NK-92 (cell line): ENCODE results near the gene PSMB10.

ENCODE experiments used
- DNase-seq: peaks from one replicate; lab custom pipeline; 2025; ENCODE audit not compliant: unreplicated experiment; lab: John Stamatoyannopoulos, UW

Gene PSMB10

DNA sequence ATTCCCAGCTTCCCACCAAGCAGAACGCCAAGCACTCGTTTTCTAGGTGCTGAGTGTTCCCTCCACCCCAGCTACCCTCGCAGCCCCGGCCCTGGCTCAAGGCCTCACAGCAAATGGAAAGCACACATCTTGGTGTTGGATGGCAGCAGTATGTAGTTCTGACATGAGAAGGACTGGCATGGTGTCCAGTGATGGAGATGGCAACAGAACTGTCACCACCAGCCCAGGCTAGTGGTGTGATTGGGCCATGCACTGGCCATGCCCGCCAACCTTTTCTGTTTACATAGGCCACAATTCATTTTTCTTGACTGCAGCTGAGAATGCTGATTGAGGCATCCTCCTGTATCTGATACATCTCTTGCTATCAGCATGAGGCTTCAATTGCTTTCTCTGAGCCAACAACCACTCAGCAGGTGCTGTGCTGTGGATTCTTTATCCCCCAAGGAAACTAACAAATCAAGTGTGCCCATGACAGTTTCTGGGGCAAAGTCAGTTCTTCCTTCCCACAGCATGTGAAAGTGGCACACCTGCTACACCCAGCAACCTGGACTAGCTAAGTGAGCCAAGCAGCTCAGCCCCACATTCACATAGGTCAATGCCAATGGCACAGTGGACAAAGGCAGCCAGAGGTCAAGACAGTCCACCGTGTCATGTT lies 28.0 kb upstream of the PSMB10 start:
- no peak for DNase-seq

DNA sequence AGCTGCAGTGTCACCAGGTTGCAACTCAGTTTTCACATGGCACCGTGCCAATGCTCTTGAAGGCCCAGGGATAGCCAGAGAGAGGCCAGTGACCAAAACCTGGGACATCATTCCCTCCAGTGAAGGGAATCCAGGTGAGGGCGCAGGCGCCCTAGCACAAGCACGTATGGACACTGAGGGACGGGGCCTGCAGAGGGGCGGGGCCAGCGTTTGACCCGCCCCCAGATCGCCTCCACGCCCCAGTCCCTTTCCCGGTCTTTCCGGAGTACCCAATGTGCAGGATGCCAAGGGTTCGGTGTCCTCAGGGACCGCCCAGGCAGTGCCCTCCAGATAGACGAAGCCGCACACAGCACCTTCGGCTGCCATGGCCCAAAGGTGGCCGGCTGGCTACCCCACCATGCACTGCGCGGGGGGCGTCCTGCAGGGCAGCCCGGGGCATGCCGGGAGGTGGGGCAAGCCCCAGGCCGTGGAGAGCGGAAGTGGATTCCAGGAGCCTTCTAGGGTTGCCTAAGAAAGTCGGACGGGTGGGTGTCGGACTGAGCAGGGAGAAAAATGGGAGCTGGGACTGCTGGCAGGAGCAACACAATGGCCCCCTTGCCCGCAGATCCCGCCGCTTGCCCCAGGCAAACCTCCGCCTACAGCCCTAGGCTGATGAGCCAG lies 27.1 kb upstream of the PSMB10 start:
- DNase-seq, result no peak

GRCh38 chr16:67963292-67963661 lies 26.6 kb upstream of the PSMB10 start:
- DNase-seq, result no peak

GRCh38 chr16:67962135-67962534 lies 25.5 kb upstream of the PSMB10 start:
- no peak for DNase-seq

- DNase-seq, result no peak
Observed at GRCh38 chr16:67961551-67961957, 24.9 kb upstream of the PSMB10 start.

DNA sequence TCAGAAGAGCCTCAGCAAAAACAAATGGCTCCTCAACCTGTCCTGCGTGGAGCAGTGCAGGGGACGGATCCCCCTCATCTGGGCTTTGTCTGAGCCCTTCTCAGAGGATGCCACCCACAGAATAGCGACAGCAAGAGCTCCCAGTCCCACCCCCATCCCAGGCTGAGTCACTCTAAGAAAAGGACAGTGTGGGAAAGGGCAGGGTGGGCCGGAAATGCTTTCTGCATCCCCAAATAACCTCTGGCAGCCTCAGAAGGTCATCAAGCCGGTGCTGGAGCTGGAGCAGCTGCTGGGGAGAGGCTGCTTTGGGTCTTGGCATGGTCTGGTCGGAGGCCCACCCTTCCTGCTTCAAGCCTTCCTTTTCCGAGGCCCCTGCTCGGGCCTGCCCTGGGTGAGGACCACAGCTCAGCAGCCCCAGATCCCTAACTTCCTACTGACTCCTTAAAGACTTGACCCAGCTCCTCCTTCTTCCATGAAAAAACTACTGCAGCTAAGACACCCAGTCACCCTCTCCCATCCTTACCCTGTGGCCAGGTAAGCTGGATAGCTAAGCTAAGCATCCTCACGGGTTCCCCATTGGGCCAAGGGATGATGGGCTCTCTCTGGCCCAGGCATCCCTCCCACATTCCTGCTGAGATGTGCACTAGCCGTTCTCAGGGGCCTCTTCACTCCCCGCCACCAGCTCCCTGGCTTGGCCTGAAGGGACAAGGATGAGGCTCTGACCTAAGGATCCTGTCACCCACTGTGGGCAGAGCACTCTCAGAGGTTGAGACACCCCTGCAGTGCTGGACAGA lies 23.1 kb upstream of the PSMB10 start:
- DNase-seq, result no peak

- no peak for DNase-seq
Observed at GRCh38 chr16:67957622-67958021, 21.0 kb upstream of the PSMB10 start.

GRCh38 chr16:67954421-67955196 lies 18.0 kb upstream of the PSMB10 start:
- no peak for DNase-seq

- no peak for DNase-seq
Observed at GRCh38 chr16:67953641-67954375, 17.2 kb upstream of the PSMB10 start.

- DNase-seq, result no peak
Observed at GRCh38 chr16:67951485-67951884, 14.8 kb upstream of the PSMB10 start.

- no peak for DNase-seq
Observed at GRCh38 chr16:67950335-67950843, 13.7 kb upstream of the PSMB10 start.

GRCh38 chr16:67949645-67950044 lies 13.0 kb upstream of the PSMB10 start:
- no peak for DNase-seq

- DNase-seq, result no peak
Observed at GRCh38 chr16:67948015-67948414, 11.4 kb upstream of the PSMB10 start.

GRCh38 chr16:67946966-67947558 lies 10.4 kb upstream of the PSMB10 start:
- no peak for DNase-seq

GRCh38 chr16:67946128-67946569 lies 9.5 kb upstream of the PSMB10 start:
- no peak for DNase-seq

DNA sequence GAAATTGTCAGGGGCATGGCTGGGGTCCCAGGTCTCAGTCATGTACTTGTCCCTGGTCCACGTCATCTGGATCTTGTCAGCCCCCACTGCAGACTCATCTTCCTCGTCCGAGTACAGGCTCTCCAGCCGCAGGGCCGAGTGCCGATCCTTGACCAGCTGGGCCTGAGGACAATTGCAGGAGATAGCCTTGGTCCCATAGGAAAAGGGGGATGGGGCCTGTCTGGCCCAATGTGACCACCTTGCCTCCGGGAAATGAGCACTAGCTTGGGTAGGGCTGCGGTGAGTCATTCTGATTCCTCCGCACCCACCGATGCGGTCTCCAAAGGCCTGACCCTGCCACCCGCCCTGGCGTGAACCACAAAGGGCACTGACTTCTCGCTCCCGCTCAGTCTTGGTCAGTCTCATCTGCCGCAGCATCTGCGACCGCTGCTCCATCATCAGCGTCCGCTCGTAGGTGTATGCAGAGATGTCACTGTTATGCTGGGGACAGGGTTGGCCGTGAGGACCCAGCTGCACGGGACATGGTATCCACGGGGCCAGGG lies 8.8 kb upstream of the PSMB10 start:
- no peak for DNase-seq

- no peak for DNase-seq
Observed at GRCh38 chr16:67944690-67945391, 8.2 kb upstream of the PSMB10 start.

- no peak for DNase-seq
Observed at GRCh38 chr16:67943619-67944504, 7.2 kb upstream of the PSMB10 start, which contains the start of gene LCAT. Gene LCAT, minus strand, starts transcription at chr16:67944120. Its CDS starts 19 bp downstream, at chr16:67944101.
